ENCODE data around the gene PLA2G4C. TPM values are rescaled to one million over a fixed set of nuclear protein-coding genes. Genes with fewer than 3 reads are reported as not detected.

Gene PLA2G4C
- total and polyA plus RNA-seq, 2 experiments from 2014 or later: 2.9 to 3.4 TPM

DNA sequence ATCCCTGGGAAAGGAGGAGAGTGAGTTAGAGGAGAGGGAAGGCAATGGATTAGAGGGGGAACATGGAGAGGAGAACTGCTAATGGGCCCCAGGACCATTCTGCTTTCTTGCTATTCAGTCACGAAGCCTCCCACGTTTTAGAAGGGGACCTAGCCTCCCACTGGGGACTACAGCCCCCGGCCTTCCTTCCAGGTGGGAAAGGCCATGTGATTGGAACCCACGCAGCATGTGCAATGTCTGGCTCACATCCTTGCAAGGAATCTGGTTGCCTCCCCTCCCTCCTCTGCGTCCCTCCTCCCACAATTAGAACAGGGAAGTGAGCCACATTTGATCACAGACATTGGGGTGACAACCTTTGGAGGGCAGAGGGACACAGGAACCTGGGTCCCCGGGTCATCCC is 22.5 kb upstream of the PLA2G4C start:
- H3K4me2 ChIP-seq: no peak overlapping the region
- H3K4me1 ChIP-seq (ENCODE audit: insufficient read depth): no peaks in the 10 kb centered on the region
- ATAC-seq (no peak), DNase-seq (ENCODE audit: low spot score) (no peak)
- no peak overlapping the region for H3K27ac Mint-ChIP-seq
- no peaks in the 10 kb centered on the region for H3K4me1 Mint-ChIP-seq
- no peak overlapping the region for H3K27ac ChIP-seq (ENCODE audit: low read depth)
- H3K27me3 Mint-ChIP-seq (ENCODE audit: insufficient read depth, low read depth, poor library complexity): peaks cover 14% of the 10 kb centered on the region
- H3K27me3 ChIP-seq (ENCODE audit: insufficient read depth): no peaks in the 10 kb centered on the region
- no peaks in the 10 kb centered on the region for H3K79me2 ChIP-seq (replicated peaks; ENCODE audit: insufficient read depth)
- H3K4me3 Mint-ChIP-seq: no peak overlapping the region
- no peak overlapping the region for H3K4me3 ChIP-seq
- H3K36me3 Mint-ChIP-seq (ENCODE audit: low read depth): peaks cover 54% of the 10 kb centered on the region
- H3K9me3 Mint-ChIP-seq: no peaks in the 10 kb centered on the region
- H4K20me1 ChIP-seq (replicated peaks; ENCODE audit: insufficient read depth): no peaks in the 10 kb centered on the region
- peaks cover 3% of the 10 kb centered on the region; the same call in 1 of the 2 replicates for H3K36me3 ChIP-seq (ENCODE audit: insufficient read depth)
- TF ChIP-seq EZH2phosphoT487 (IDR thresholded peaks at IDR 0.05; ENCODE audit: unreplicated experiment) (no peak), NANOG (IDR thresholded peaks at IDR 0.05; ENCODE audit: borderline replicate concordance) (no peak), ZNF331 (CRISPR knock-in tag; IDR thresholded peaks at IDR 0.05; ENCODE audit: low read depth) (no peak)
- TF ChIP-seq, protein P1, sequence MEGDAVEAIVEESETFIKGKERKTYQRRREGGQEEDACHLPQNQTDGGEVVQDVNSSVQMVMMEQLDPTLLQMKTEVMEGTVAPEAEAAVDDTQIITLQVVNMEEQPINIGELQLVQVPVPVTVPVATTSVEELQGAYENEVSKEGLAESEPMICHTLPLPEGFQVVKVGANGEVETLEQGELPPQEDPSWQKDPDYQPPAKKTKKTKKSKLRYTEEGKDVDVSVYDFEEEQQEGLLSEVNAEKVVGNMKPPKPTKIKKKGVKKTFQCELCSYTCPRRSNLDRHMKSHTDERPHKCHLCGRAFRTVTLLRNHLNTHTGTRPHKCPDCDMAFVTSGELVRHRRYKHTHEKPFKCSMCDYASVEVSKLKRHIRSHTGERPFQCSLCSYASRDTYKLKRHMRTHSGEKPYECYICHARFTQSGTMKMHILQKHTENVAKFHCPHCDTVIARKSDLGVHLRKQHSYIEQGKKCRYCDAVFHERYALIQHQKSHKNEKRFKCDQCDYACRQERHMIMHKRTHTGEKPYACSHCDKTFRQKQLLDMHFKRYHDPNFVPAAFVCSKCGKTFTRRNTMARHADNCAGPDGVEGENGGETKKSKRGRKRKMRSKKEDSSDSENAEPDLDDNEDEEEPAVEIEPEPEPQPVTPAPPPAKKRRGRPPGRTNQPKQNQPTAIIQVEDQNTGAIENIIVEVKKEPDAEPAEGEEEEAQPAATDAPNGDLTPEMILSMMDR (conservative IDR thresholded peaks at IDR 0.05; ENCODE audit: low read depth in 2 of 2): no peak
- H3F3A ChIP-seq (replicated peaks; ENCODE audit: low read depth): no peaks in the 10 kb centered on the region
- no peak overlapping the region for H2AFZ ChIP-seq
- H3K9me2 ChIP-seq (ENCODE audit: insufficient read depth): no peaks in the 10 kb centered on the region

DNA sequence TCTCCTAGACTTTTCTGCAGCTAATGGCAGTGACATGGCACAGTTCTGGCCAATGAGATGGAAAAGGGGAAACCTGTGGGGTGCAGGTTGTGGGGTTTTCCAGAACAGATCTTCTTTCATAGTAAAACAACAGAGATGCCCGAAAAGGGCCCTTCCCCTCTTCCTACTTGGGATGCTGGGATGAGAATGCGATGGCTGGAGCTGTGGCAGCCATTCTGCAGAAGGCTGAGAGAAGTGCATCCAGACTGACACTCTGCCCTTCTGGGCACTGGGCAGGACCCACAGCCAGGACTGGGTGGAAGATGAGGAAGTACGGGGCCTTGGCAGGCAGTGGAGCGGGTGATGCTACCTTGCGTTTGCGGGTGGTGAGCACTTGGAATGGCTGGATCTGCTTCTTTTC is 16.9 kb upstream of the PLA2G4C start:
- Mint-ChIP-seq H3K27ac (no peak overlapping the region), H3K4me3 (no peak overlapping the region), H3K4me1 (no peaks in the 10 kb centered on the region), H3K36me3 (ENCODE audit: low read depth) (peaks cover 87% of the 10 kb centered on the region), H3K9me3 (no peaks in the 10 kb centered on the region), H3K27me3 (ENCODE audit: insufficient read depth, low read depth, poor library complexity) (peaks cover 4% of the 10 kb centered on the region)
- Histone ChIP-seq H4K20me1 (replicated peaks; ENCODE audit: insufficient read depth) (no peaks in the 10 kb centered on the region; the same call in 1 of the 2 replicates), H3K9me2 (ENCODE audit: insufficient read depth) (no peaks in the 10 kb centered on the region), H3K27me3 (ENCODE audit: insufficient read depth) (no peaks in the 10 kb centered on the region), H3K36me3 (ENCODE audit: insufficient read depth) (peaks cover 18% of the 10 kb centered on the region; the same call in 1 of the 2 replicates), H3K4me2 (no peak overlapping the region), H3F3A (replicated peaks; ENCODE audit: low read depth) (no peaks in the 10 kb centered on the region), H3K4me1 (ENCODE audit: insufficient read depth) (no peaks in the 10 kb centered on the region), H3K79me2 (replicated peaks; ENCODE audit: insufficient read depth) (no peaks in the 10 kb centered on the region), H3K27ac (ENCODE audit: low read depth) (no peak overlapping the region), H2AFZ (no peak overlapping the region), H3K4me3 (no peak overlapping the region)
- no peak for DNase-seq (ENCODE audit: low spot score)
- TF ChIP-seq NANOG (IDR thresholded peaks at IDR 0.05; ENCODE audit: borderline replicate concordance): no peak
- no peak for TF ChIP-seq ZNF114 (CRISPR knock-in tag; IDR thresholded peaks at IDR 0.05)
- TF ChIP-seq, protein P2, sequence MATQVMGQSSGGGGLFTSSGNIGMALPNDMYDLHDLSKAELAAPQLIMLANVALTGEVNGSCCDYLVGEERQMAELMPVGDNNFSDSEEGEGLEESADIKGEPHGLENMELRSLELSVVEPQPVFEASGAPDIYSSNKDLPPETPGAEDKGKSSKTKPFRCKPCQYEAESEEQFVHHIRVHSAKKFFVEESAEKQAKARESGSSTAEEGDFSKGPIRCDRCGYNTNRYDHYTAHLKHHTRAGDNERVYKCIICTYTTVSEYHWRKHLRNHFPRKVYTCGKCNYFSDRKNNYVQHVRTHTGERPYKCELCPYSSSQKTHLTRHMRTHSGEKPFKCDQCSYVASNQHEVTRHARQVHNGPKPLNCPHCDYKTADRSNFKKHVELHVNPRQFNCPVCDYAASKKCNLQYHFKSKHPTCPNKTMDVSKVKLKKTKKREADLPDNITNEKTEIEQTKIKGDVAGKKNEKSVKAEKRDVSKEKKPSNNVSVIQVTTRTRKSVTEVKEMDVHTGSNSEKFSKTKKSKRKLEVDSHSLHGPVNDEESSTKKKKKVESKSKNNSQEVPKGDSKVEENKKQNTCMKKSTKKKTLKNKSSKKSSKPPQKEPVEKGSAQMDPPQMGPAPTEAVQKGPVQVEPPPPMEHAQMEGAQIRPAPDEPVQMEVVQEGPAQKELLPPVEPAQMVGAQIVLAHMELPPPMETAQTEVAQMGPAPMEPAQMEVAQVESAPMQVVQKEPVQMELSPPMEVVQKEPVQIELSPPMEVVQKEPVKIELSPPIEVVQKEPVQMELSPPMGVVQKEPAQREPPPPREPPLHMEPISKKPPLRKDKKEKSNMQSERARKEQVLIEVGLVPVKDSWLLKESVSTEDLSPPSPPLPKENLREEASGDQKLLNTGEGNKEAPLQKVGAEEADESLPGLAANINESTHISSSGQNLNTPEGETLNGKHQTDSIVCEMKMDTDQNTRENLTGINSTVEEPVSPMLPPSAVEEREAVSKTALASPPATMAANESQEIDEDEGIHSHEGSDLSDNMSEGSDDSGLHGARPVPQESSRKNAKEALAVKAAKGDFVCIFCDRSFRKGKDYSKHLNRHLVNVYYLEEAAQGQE (IDR thresholded peaks at IDR 0.05; ENCODE audit: unreplicated experiment): no peak
- no peak for TF ChIP-seq JUNB (IDR thresholded peaks at IDR 0.05; ENCODE audit: unreplicated experiment)
- no peak for TF ChIP-seq CREB1 (CRISPR knock-in tag; IDR thresholded peaks at IDR 0.05; ENCODE audit: low read depth)
- TF ChIP-seq POLR2AphosphoS5 (IDR thresholded peaks at IDR 0.05; ENCODE audit: low read depth): no peak
- TF ChIP-seq EZH2phosphoT487 (IDR thresholded peaks at IDR 0.05; ENCODE audit: unreplicated experiment): no peak
- ATAC-seq: no peak

All from GM23338 (cell line).